ENCODE measurements around the gene MIA. TPM values are rescaled to one million over a fixed set of nuclear protein-coding genes. Genes with fewer than 3 reads are reported as not detected.

Gene MIA
- total RNA-seq, 4 donors from 2014 or later = 2.8 TPM; not detected in 3

DNA sequence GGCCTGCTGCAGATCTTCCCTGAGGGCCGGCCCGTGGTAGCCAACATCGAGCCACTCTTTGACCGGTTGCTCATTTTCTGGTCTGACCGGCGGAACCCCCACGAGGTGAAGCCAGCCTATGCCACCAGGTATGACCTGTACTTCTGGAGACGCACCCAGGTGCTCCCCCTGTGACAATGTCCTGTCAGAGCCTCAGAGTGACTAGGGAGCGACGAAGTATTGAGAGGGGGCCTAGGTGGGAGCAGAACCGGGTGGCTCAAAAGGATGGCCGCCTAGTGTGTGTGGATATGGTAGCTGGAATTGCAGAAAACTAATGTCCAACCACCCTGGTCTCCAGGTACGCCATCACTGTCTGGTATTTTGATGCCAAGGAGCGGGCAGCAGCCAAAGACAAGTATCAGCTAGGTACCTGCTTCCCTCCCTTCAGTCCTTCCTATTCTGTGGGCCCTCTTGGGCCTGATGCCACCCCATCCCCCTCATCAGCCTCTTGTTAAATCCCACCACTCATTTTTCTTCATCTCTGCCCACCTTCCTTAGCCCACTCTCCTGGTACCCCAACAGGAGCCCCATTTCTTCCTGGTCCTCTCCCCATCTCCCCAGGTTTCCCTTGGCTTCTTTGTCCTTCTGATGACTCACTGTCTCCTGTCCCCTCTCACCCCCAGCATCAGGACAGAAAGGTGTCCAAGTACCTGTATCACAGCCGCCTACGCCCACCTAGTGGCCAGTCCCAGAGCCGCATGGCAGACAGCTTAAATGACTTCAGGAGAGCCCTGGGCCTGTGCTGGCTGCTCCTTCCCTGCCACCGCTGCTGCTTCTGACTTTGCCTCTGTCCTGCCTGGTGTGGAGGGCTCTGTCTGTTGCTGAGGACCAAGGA, 32.1 kb downstream of the MIA start:
- no peaks in the 10 kb centered on the region for H3K36me3 ChIP-seq
- intact Hi-C loops (cut with DNase I; ENCODE audit: low total_unique reads) = loop anchor here (5.0 kb wide), 1 partner anchor 145 kb away; no protein-coding TSS in a partner anchor
- peak in 1 of 2 donors; percentile 33 for DNase-seq

DNA sequence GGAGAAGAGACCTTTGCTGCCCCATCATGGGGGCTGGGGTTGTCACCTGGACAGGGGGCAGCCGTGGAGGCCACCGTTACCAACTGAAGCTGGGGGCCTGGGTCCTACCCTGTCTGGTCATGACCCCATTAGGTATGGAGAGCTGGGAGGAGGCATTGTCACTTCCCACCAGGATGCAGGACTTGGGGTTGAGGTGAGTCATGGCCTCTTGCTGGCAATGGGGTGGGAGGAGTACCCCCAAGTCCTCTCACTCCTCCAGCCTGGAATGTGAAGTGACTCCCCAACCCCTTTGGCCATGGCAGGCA, 32.7 kb downstream of the MIA start:
- Histone ChIP-seq H3K36me3 (no peaks in the 10 kb centered on the region), H3K27ac (peak overlapping the region in 1 of 2 donors; percentile 74), H3K27me3 (no peaks in the 10 kb centered on the region), H3K4me3 (no peak overlapping the region), H3K9me3 (no peaks in the 10 kb centered on the region), H3K4me1 (peaks cover 8 to 21% of the 10 kb centered on the region in 2 donors)
- peak in 1 of 2 donors; percentile 26 for DNase-seq
- intact Hi-C loops (cut with DNase I; ENCODE audit: low total_unique reads) = loop anchor here (5.0 kb wide), 1 partner anchor 146 kb away; no protein-coding TSS in a partner anchor
- TF ChIP-seq, protein P1, sequence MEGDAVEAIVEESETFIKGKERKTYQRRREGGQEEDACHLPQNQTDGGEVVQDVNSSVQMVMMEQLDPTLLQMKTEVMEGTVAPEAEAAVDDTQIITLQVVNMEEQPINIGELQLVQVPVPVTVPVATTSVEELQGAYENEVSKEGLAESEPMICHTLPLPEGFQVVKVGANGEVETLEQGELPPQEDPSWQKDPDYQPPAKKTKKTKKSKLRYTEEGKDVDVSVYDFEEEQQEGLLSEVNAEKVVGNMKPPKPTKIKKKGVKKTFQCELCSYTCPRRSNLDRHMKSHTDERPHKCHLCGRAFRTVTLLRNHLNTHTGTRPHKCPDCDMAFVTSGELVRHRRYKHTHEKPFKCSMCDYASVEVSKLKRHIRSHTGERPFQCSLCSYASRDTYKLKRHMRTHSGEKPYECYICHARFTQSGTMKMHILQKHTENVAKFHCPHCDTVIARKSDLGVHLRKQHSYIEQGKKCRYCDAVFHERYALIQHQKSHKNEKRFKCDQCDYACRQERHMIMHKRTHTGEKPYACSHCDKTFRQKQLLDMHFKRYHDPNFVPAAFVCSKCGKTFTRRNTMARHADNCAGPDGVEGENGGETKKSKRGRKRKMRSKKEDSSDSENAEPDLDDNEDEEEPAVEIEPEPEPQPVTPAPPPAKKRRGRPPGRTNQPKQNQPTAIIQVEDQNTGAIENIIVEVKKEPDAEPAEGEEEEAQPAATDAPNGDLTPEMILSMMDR (IDR thresholded peaks at IDR 0.05) = no peak
- TF ChIP-seq POLR2A (IDR thresholded peaks at IDR 0.05) = no peak

More for the DNA sequence above, 32.1 kb downstream of the MIA start:
- Histone ChIP-seq H3K27me3 (no peaks in the 10 kb centered on the region), H3K4me1 (peaks cover 8 to 25% of the 10 kb centered on the region in 2 donors), H3K27ac (peak overlapping the region; percentile 73 to 74), H3K4me3 (no peak overlapping the region), H3K9me3 (no peaks in the 10 kb centered on the region)
- TF ChIP-seq POLR2A (IDR thresholded peaks at IDR 0.05) = no peak
- TF ChIP-seq, protein P1 (IDR thresholded peaks at IDR 0.05) = peak in 1 of 4 experiments; percentile 2

DNA sequence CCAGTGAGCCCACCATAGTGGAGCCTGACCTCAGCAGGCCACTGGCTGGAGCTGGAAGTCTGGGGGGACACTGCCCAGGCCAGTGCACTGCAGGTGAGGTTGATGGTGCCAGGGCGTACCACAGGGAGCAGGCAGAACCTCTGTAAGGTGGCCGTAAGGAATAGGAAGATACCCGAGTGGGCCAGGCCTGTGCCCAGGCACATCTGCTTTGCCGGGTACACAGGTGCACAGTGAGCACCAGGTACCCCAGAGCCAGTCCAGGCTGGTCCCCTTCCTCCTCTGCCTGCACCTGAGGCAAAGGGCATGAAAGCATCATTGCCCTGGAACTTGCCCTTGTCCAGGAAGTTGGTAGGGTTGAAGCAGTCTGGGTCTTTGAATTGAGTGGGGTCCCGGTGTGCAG, 33.2 kb downstream of the MIA start:
- Histone ChIP-seq H3K27me3 (no peaks in the 10 kb centered on the region), H3K4me3 (no peak overlapping the region), H3K4me1 (peaks cover 8 to 19% of the 10 kb centered on the region in 2 donors), H3K27ac (no peak overlapping the region), H3K36me3 (no peaks in the 10 kb centered on the region), H3K9me3 (no peaks in the 10 kb centered on the region)
- intact Hi-C loops (cut with DNase I; ENCODE audit: low total_unique reads) = loop anchor here (5.0 kb wide), 1 partner anchor 146 kb away; no protein-coding TSS in a partner anchor
- TF ChIP-seq POLR2A (IDR thresholded peaks at IDR 0.05) = no peak
- TF ChIP-seq, protein P1 (IDR thresholded peaks at IDR 0.05) = no peak
- DNase-seq = no peak

DNA sequence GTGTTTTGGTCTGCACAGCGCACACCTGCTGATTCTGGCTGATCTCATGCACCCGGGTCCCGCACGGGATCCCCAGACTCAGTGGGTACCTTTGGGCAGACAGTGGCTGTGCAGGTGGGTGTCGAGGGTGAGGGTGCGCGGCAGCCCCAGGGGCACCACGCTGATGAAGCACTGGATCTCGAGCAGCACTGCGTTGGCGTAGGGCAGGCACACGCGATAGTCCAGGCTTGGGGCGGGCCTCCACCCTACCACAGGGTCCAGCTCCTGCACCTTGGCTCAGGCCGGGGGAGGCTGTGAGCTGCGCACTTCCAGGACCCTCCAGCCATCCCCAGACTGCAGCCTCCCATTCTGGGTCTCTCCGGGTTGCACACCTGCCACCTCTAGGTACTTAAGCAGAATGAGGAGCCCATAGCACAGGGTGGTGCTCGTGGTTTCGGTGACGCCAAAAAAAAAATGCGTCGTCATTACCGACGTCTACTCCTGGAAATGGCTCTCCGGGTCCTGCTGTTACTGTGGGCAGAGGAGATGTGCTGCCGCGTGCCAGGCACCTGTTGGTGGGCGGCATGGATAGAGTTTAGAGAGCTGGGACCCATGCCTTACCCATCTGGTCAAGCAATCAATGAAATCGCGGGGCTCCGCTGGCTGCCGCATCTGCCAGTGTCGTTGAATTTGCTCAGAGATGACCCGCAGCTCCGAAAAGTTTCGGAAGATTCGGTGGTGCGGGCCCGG, 34.2 kb downstream of the MIA start:
- intact Hi-C loops (cut with DNase I; ENCODE audit: low total_unique reads) = loop anchor here (5.0 kb wide), 1 partner anchor 147 kb away; no protein-coding TSS in a partner anchor

More for the DNA sequence above, 34.2 kb downstream of the MIA start:
- TF ChIP-seq, protein P1 (IDR thresholded peaks at IDR 0.05) = no peak
- TF ChIP-seq POLR2A (IDR thresholded peaks at IDR 0.05) = no peak
- Histone ChIP-seq H3K27ac (peak overlapping the region; percentile 72 to 81), H3K9me3 (no peaks in the 10 kb centered on the region), H3K4me1 (peaks cover 2 to 18% of the 10 kb centered on the region in 2 donors), H3K27me3 (no peaks in the 10 kb centered on the region), H3K36me3 (no peaks in the 10 kb centered on the region), H3K4me3 (no peak overlapping the region)
- peak in 1 of 2 donors; percentile 36 for DNase-seq
